ENCODE results near the gene NPPA. TPM values are rescaled to one million over a fixed set of nuclear protein-coding genes. Genes with fewer than 3 reads are reported as not detected.
"Not testable (repeated sequence)": the region's sequence is repeated elsewhere in the genome, so short reads cannot be mapped to it uniquely, and the experiment has no call there.

NPPA gene
- polyA plus RNA-seq, 4 donors, result 0.68 to 22.4 (median 1.4) TPM; not detected in 1

GRCh38 chr1:11803924-11804665 lies 43.5 kb downstream of the NPPA start:
- WGBS, 3 donors, result 56 to 72% (median 68%) methylated on average over 9 of the region's 9 CpGs
- H3K4me1 ChIP-seq (ENCODE audit: control insufficient read depth in 3 of 3, insufficient read depth in 2 of 3, low read depth in 1 of 3, low read length in 2 of 3), result peaks cover 2 to 39% (median 6%) of the 10 kb centered on the region in 3 donors
- H3K36me3 ChIP-seq (ENCODE audit: control insufficient read depth in 3 of 3, insufficient read depth in 2 of 3, low read depth in 1 of 3, low read length in 3 of 3), result peaks cover 0 to 29% (median 19%) of the 10 kb centered on the region in 3 donors
- H3K27ac ChIP-seq (ENCODE audit: low read depth in 1 of 3, low read length in 2 of 3), result peak overlapping the region; percentile 90 to 98 (median 92)
- H3K27me3 ChIP-seq (ENCODE audit: control insufficient read depth in 3 of 3, insufficient read depth in 3 of 3, low read length in 3 of 3); DNase-seq; H3K9me3 ChIP-seq (ENCODE audit: control insufficient read depth in 2 of 2, insufficient read depth in 1 of 2, low read depth in 1 of 2, low read length in 1 of 2); FAIRE-seq: not testable (repeated sequence)
- peak overlapping the region in 2 of 3 donors; percentile 68 to 75 for H3K4me3 ChIP-seq (ENCODE audit: low read depth in 1 of 3, low read length in 3 of 3)

- no peak for FAIRE-seq
- Histone ChIP-seq H3K9me3 (ENCODE audit: control insufficient read depth in 2 of 2, insufficient read depth in 1 of 2, low read depth in 1 of 2, low read length in 1 of 2) (no peaks in the 10 kb centered on the region), H3K27ac (ENCODE audit: low read depth in 1 of 3, low read length in 2 of 3) (peak overlapping the region; percentile 42 to 88 (median 68)), H3K36me3 (ENCODE audit: control insufficient read depth in 3 of 3, insufficient read depth in 2 of 3, low read depth in 1 of 3, low read length in 3 of 3) (peaks cover 0 to 31% (median 19%) of the 10 kb centered on the region in 3 donors), H3K27me3 (ENCODE audit: control insufficient read depth in 3 of 3, insufficient read depth in 3 of 3, low read length in 3 of 3) (no peaks in the 10 kb centered on the region), H3K4me1 (ENCODE audit: control insufficient read depth in 3 of 3, insufficient read depth in 2 of 3, low read depth in 1 of 3, low read length in 2 of 3) (peaks cover 2 to 39% (median 6%) of the 10 kb centered on the region in 3 donors), H3K4me3 (ENCODE audit: low read depth in 1 of 3, low read length in 3 of 3) (peak overlapping the region; percentile 35 to 58 (median 36))
- 13 to 25% (median 22%) methylated on average over 28 of the region's 28 CpGs for WGBS, 3 donors
- peak; percentile 83 to 90 for DNase-seq
Measured at GRCh38 chr1:11802973-11803885, 44.4 kb downstream of the NPPA start.

GRCh38 chr1:11802616-11802972 lies 45.0 kb downstream of the NPPA start:
- peak overlapping the region; percentile 30 to 88 (median 68) for H3K27ac ChIP-seq (ENCODE audit: low read depth in 1 of 3, low read length in 2 of 3)
- H3K4me3 ChIP-seq (ENCODE audit: low read depth in 1 of 3, low read length in 3 of 3), result peak overlapping the region in 2 of 3 donors; percentile 36 to 58
- 38 to 52% (median 52%) methylated on average over 6 of the region's 6 CpGs for WGBS, 3 donors
- H3K27me3 ChIP-seq (ENCODE audit: control insufficient read depth in 3 of 3, insufficient read depth in 3 of 3, low read length in 3 of 3), result no peaks in the 10 kb centered on the region
- DNase-seq (peak in 1 of 2 donors; percentile 38), FAIRE-seq (no peak)
- peaks cover 2 to 39% (median 6%) of the 10 kb centered on the region in 3 donors for H3K4me1 ChIP-seq (ENCODE audit: control insufficient read depth in 3 of 3, insufficient read depth in 2 of 3, low read depth in 1 of 3, low read length in 2 of 3)
- no peaks in the 10 kb centered on the region for H3K9me3 ChIP-seq (ENCODE audit: control insufficient read depth in 2 of 2, insufficient read depth in 1 of 2, low read depth in 1 of 2, low read length in 1 of 2)
- H3K36me3 ChIP-seq (ENCODE audit: control insufficient read depth in 3 of 3, insufficient read depth in 2 of 3, low read depth in 1 of 3, low read length in 3 of 3), result peaks cover 0 to 34% (median 19%) of the 10 kb centered on the region in 3 donors

GRCh38 chr1:11800756-11801433 lies 46.7 kb downstream of the NPPA start:
- H3K27me3 ChIP-seq (ENCODE audit: control insufficient read depth in 3 of 3, insufficient read depth in 3 of 3, low read length in 3 of 3), result no peaks in the 10 kb centered on the region
- no peaks in the 10 kb centered on the region for H3K9me3 ChIP-seq (ENCODE audit: control insufficient read depth in 2 of 2, insufficient read depth in 1 of 2, low read depth in 1 of 2, low read length in 1 of 2)
- DNase-seq (no peak), FAIRE-seq (no peak)
- peaks cover 0 to 44% (median 26%) of the 10 kb centered on the region in 3 donors for H3K36me3 ChIP-seq (ENCODE audit: control insufficient read depth in 3 of 3, insufficient read depth in 2 of 3, low read depth in 1 of 3, low read length in 3 of 3)
- H3K4me1 ChIP-seq (ENCODE audit: control insufficient read depth in 3 of 3, insufficient read depth in 2 of 3, low read depth in 1 of 3, low read length in 2 of 3), result peaks cover 0 to 31% (median 6%) of the 10 kb centered on the region in 3 donors
- no peak overlapping the region for H3K27ac ChIP-seq (ENCODE audit: low read depth in 1 of 3, low read length in 2 of 3)
- H3K4me3 ChIP-seq (ENCODE audit: low read depth in 1 of 3, low read length in 3 of 3), result no peak overlapping the region
- WGBS, 3 donors, result 91 to 94% (median 93%) methylated on average over 21 of the region's 21 CpGs

GRCh38 chr1:11800391-11800755 lies 47.2 kb downstream of the NPPA start:
- H3K9me3 ChIP-seq (ENCODE audit: control insufficient read depth in 2 of 2, insufficient read depth in 1 of 2, low read depth in 1 of 2, low read length in 1 of 2), result no peaks in the 10 kb centered on the region
- no peak overlapping the region for H3K4me3 ChIP-seq (ENCODE audit: low read depth in 1 of 3, low read length in 3 of 3)
- peaks cover 3 to 48% (median 31%) of the 10 kb centered on the region in 3 donors for H3K36me3 ChIP-seq (ENCODE audit: control insufficient read depth in 3 of 3, insufficient read depth in 2 of 3, low read depth in 1 of 3, low read length in 3 of 3)
- FAIRE-seq (no peak), DNase-seq (no peak)
- no peaks in the 10 kb centered on the region for H3K27me3 ChIP-seq (ENCODE audit: control insufficient read depth in 3 of 3, insufficient read depth in 3 of 3, low read length in 3 of 3)
- 93 to 97% (median 93%) methylated on average over 8 of the region's 8 CpGs for WGBS, 3 donors
- no peak overlapping the region for H3K27ac ChIP-seq (ENCODE audit: low read depth in 1 of 3, low read length in 2 of 3)
- H3K4me1 ChIP-seq (ENCODE audit: control insufficient read depth in 3 of 3, insufficient read depth in 2 of 3, low read depth in 1 of 3, low read length in 2 of 3), result peaks cover 0 to 31% (median 6%) of the 10 kb centered on the region in 3 donors

- Histone ChIP-seq H3K27ac (ENCODE audit: low read depth in 1 of 3, low read length in 2 of 3) (no peak overlapping the region), H3K36me3 (ENCODE audit: control insufficient read depth in 3 of 3, insufficient read depth in 2 of 3, low read depth in 1 of 3, low read length in 3 of 3) (peaks cover 6 to 53% (median 36%) of the 10 kb centered on the region in 3 donors), H3K27me3 (ENCODE audit: control insufficient read depth in 3 of 3, insufficient read depth in 3 of 3, low read length in 3 of 3) (no peaks in the 10 kb centered on the region), H3K9me3 (ENCODE audit: control insufficient read depth in 2 of 2, insufficient read depth in 1 of 2, low read depth in 1 of 2, low read length in 1 of 2) (no peaks in the 10 kb centered on the region), H3K4me3 (ENCODE audit: low read depth in 1 of 3, low read length in 3 of 3) (no peak overlapping the region), H3K4me1 (ENCODE audit: control insufficient read depth in 3 of 3, insufficient read depth in 2 of 3, low read depth in 1 of 3, low read length in 2 of 3) (peaks cover 0 to 29% (median 6%) of the 10 kb centered on the region in 3 donors)
- 91 to 96% (median 95%) methylated on average over 9 of the region's 9 CpGs for WGBS, 3 donors
- FAIRE-seq, result no peak
- no peak for DNase-seq
Measured at GRCh38 chr1:11799896-11800295, 47.7 kb downstream of the NPPA start.

- DNase-seq (no peak), FAIRE-seq (no peak)
- Histone ChIP-seq H3K36me3 (ENCODE audit: control insufficient read depth in 3 of 3, insufficient read depth in 2 of 3, low read depth in 1 of 3, low read length in 3 of 3) (peaks cover 9 to 61% (median 42%) of the 10 kb centered on the region in 3 donors), H3K27ac (ENCODE audit: low read depth in 1 of 3, low read length in 2 of 3) (no peak overlapping the region), H3K4me1 (ENCODE audit: control insufficient read depth in 3 of 3, insufficient read depth in 2 of 3, low read depth in 1 of 3, low read length in 2 of 3) (peaks cover 0 to 23% (median 6%) of the 10 kb centered on the region in 3 donors), H3K27me3 (ENCODE audit: control insufficient read depth in 3 of 3, insufficient read depth in 3 of 3, low read length in 3 of 3) (no peaks in the 10 kb centered on the region), H3K9me3 (ENCODE audit: control insufficient read depth in 2 of 2, insufficient read depth in 1 of 2, low read depth in 1 of 2, low read length in 1 of 2) (no peaks in the 10 kb centered on the region), H3K4me3 (ENCODE audit: low read depth in 1 of 3, low read length in 3 of 3) (no peak overlapping the region)
- WGBS, 3 donors, result 96 to 99% (median 96%) methylated on average over 5 of the region's 5 CpGs
Measured at GRCh38 chr1:11799099-11799498, 48.5 kb downstream of the NPPA start.

Measured in small intestine (tissue), 7 donors.